Right forelimb (tissue), 1 donor: ENCODE data around the gene HHATL.

ENCODE experiments used
- DNase-seq: peaks from one replicate; pipeline ENCODE4 v3.0.0-alpha.2; 2018

The HHATL gene

DNA sequence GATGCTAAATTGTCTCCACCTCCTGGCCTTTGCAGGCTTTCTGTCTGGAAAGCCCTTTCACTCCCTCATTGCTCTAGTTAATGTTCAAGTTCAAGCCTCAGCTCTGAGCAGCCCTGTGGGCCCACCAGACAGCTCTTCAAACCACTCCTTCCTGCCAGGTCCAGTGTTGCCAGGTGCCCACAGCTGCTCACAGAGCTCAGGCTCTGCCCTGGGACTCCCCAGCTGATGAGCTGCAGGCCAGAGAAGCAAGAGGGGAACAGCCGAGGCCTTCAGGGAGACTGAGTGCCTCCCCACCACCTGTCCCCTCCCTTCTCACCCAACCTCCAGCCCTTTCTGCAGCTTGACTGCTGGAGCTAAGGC is 50.4 kb downstream of the HHATL start:
- peak; percentile 46 for DNase-seq

DNA sequence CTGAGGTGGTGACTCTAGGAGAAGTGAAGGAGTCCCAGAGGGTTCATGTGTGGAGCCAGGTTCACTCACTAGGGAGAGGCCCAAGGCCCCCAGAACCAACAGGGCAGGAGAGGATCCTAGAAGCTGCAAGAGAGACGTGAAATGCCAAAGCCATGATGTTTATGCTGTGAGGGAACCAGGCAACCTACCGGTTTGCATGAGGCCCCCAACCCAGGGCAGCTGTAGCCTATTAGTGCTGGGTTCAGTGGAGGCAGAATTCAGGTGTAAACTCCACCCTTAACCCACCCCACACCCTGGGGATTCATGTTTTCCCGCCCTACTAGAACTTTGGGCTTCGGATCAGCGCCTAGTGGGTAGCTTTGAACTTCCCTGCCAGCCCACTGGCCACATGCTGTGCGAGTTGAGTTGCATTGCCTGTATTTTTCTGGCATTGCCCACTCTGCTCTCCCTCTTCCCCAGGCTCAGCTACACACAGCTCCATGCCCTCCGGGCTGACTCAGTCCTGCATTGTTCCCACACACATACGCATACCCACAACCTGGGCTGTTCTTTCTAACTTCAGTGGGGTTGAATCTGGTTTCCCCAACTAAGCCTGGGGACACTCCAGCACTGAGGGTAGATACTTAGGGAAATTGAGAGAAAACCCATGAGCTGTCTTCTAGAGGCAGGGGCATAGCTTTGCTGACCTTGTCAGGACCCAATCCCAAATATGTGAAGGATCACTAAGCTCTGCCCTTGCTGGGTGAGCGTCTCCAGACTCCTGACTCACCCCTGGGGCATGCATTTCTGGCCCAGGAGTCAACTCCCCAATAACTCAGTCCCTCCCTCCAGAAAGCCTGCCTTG is 51.1 kb downstream of the HHATL start:
- no peak for DNase-seq

DNA sequence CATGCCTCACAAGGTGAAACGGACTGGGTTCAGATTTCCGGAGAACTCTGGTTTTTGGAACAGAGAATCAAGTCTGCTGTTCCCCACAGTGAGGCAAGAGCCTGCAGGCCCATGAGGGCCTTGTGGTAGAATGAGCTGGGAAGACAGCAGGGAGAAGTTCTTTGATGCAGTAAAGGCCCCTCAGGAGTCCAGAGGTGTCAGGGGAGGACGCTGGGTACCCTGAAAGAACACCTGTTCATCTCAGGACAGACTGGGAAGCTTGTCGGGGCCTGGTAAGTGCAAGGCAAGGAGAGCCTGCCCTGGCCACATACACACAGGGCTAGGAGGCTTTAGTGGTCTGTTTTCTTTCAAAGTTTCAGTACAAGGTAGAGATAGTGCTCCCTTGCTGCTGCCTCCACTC is 52.8 kb downstream of the HHATL start:
- no peak for DNase-seq

DNA sequence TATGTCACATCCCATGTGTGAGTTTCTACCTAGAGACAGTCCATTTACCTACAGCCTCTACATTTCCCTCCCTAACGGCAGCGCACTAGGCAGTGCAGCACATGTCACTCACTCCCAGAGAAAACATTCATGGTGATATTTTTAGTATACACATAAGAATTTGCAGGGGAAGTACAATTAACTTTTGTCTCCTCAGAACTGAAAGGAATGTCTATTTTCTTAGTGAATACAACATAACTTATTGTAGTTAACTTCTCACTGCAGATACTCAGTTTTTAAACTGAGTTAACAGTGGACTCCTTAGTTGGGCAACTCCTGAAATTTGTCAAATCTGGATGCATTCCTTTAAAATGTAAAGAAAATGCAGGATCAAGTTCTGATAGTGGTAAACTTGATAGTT is 53.6 kb downstream of the HHATL start:
- no peak for DNase-seq

DNA sequence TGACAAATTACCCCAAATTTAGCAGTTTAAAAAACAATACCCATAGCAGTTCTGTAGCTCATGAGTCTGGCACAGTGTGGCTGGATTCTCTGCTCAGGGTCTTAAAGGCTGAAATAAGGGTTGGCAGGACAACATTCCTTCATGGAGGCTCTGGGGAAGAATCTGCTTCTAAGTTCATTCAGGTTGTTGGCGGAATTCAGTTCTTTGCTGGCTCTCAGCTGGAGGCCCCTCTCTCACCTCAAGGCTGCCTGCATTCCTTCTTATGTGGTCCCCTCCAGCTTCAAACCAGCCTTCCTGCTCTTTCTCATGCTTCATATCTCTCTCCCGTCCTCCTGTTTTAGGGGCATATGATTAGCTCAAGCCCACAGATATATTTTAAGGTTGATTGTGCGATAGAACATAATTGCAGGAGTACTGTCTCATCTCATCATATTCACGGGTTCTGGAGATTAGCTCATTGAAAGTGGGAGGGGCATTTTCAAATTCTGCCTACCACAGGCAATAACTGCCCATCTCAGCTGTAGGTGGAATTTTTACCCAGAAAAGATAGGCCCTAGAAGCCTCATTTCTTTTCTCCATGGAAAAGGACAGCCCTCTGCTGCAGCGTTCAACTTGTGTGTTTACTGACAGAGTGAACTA is 54.7 kb downstream of the HHATL start:
- no peak for DNase-seq
